Stimulated activated naive CD4-positive, alpha-beta T cell treated with Interleukin-2 at 50 U/mL for 16 hours (primary cell): ENCODE results near the gene CDKL5.
A peak's percentile ranks its signal among the peaks of the same experiment; 100 is the strongest.

Experiments
- DNase-seq: peaks from one replicate; lab custom pipeline; 2025; lab: John Stamatoyannopoulos, UW

The CDKL5 gene

DNA sequence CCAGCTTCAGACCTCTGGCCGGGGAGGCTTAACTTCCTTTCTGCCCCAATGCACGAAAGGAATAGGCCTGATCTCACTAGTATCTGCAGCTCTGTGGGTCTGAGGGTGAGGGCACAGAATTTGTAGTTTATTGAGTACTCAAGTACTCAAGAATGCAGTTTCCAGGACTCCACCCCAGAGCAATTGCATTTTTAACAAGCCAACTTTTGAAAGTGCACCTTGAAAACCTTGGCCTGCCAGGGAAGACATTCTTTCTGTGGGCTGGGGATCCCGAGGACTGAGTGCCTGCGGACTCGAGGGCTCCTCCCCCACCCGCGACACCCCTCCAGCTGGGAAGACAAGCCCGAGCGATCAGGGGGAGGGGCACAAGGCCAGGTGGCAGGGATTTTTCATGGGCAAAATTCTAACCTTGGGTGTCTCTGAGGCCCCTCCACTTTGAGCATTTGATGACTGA, 224.1 kb downstream of the CDKL5 start:
- no peak for DNase-seq

DNA sequence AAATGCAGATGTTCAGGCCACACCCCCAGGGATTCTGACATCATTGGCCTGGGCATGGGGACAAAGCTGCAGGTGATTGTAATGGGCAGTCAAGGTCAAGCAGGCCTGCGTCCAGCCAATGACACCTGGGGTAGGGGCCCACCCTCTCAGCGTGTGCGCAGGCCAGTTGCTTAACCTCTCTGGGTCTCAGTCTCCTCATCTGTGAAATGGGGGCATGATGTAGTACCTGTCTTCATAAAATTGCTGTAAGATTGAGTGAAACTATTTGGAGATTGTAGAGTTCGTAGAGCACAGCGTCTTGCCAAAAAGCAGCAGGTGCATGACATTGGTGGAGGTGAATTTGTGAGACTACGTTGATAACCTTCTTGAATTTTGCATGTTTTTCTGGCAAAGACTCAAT, 225.3 kb downstream of the CDKL5 start:
- DNase-seq, result no peak

DNA sequence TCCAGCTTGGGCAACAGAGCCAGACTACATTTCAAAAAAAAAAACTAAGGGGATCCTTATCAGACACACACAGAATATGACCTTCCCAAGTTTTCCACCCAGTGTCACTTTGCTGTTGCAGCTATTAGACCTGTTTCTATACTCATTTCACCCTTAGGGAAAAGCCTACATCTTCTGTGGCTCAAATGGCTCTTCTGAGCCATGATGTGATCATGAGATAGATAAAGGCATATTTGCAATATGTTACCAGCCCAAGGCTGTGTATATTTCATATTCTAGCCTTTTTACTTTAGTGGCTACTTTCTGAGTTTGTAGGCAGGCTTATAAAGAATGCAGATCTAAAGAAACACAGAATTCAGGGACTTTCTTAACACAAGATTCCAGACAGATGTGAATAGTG, 227.2 kb downstream of the CDKL5 start:
- DNase-seq, result no peak

DNA sequence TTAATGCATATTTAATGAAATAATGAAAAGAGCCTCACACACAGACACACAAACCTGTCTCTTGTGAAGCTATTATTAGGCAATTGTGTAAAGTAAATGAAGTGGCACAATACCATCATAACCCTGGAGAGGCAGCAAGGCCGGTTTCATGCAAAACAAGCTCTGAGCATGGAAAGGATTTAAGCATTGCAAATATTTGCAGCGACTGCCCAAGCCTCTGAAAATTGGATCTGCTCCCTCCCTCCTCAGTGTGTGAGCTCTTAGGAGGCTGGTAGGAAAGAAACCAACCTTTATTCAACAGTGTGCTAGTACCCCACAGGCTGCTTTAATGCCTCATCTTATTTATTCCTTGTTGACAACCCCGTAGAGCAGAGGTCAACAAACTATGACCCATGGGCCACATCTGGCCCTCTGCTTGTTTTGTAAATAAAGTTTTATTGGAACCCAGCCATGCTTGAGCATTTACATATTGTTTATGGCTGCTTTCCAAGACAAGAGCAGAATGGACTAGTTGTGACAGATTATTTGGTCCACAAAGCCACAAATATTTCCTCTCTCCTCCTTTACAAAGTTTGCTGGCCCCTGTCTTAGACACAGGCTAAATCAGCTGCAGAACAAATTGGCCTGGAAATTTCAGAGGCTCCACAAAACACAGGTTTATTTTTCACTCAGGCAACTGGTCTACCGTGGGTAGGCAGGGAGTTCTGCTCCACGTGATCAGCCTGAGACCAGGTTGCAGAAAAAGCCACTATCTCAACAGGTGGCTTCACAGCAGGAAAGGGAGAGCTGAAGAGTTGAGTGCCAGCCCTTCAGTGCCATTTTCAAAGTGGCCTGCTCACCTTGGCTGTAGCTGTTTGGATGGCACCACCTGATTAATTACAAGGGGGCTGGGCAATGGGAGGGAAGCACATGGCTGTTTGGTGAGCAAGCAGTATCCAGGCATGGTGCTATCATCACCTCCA, 229.7 kb downstream of the CDKL5 start:
- no peak for DNase-seq

DNA sequence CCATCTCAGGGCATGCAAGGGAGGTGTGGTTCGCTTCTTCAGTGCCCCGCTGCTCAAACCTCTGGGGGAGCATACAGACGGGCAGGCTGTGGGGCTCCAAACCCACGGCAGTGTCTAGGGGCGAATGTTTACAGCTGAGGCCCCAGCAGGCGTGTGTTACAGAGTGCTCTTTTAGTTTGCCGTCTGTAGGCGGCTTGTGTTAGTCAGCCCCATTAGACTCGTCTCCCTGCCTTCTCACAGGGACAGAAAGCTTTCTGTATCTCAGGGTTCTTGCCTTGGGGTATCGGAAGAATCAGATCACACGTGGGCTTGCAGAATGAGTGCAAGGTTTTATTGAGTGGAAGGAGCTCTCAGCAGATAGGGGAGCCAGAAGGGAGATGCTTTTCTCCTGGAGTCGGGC, 235.9 kb downstream of the CDKL5 start:
- no peak for DNase-seq

DNA sequence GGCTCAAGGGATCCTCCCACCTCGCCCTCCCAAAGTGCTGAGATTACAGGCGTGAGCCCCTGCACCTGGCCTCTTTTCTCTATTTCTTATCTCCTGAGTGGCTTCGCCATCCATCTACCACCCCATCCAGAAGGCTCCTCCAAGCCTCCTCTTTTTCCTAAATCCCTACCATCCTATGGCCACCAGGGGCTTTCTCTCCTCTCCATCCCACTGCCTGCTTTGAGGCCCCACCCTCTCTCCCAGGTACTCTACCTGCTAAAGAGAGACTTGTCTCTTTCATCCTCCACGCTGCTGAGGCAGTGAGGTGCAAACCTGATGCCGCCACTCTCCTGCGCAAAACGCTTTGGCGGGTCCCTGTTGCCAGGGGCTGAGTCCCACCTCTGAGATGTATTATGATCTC, 239.5 kb downstream of the CDKL5 start:
- DNase-seq, result no peak

DNA sequence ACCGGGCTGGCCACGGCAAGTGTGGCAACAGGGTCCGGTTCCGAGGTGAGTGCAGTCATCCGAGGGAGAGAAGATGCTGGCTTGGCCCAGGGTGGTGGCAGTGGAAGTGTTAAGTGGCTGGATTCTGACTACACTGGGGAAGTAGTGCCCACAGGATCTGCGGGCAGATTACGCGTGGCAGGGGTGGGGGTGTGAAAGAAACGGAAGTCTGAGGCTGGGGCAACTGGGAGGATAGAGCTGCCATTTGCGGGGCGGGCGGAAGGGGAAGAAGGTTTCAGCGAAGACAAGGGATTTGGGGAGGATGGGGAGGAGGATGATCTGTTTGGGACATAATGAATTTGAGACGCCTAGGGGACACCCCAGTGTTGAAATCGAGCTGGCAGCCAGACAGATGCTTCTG, 241.2 kb downstream of the CDKL5 start:
- no peak for DNase-seq

DNA sequence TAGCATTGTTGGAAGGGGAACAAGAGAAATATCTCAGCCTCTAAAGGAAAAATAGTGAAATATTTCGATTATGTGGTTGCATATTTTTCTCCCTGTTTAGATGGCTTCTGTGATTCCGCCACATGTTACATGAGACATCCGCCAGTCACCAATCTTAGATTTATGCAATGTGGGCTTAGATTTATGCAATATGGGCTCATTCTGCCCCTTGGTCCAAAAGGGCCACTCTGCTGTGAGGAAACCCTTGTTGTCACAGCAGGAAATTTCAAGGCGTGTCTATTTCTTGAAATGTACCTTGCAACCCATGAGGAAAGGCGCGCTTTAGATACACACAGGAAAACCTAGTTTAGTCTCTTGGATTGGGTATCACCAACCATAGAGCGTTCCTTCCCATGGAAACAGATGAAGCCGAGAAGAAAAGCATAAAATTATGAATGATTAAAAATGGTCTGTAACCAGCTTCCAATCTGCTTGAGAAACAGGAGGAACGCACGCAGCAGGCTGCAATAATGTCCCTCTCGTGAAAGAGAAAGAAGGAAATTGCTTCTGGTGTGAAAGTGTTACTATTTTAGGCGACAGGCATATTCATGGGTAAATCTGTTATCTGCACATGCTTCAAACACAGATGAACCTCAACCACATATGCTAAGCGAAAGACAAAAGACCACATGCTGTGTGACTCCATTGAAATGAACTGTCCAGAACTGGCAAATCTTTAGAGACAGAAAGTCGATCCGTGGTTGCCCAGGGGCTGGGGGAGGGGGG, 242.8 kb downstream of the CDKL5 start:
- DNase-seq, result no peak

DNA sequence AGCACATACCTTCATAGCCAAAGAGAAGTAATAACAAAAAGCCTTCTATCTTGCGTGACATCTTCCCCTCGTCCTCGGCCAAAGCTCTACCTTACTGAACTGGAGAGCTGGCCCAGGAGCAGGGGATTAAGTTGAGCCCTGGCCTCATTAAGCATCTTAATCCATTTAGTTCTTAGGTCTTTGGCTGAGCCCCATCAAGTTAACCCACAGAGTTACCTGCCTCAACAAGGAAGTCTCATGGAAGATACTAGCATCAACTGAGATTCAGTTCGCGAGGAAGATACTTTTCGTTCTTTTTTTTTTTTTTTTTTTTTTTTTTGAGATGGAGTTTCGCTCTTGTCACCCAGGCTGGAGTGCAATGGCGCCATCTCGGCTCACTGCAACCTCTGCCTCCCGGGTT, 246.6 kb downstream of the CDKL5 start, which contains the start of gene RS1:
Gene RS1, minus strand, starts transcription at position 101 of the 400 bp plus-strand sequence. Its CDS starts 40 bp downstream, at position 61.
- DNase-seq, result no peak

DNA sequence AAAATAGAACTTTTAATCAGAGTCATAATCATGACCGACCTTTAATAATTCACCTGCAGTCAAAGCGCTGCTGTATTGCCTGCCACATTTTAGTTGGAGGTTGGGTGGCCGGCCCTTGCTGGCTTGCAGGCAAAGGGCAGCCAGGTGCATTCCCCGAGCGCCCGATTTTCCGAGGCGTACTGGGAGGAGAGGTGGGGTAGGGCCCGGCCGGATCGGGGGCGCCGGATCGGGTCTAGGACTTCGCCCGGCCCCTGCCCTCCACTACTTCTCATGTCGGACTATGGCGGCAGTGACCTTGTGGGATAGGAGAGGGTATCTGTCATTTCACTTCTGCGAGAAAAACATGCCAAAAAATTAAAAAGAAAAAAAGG, 249.0 kb downstream of the CDKL5 start:
- DNase-seq, result no peak

DNA sequence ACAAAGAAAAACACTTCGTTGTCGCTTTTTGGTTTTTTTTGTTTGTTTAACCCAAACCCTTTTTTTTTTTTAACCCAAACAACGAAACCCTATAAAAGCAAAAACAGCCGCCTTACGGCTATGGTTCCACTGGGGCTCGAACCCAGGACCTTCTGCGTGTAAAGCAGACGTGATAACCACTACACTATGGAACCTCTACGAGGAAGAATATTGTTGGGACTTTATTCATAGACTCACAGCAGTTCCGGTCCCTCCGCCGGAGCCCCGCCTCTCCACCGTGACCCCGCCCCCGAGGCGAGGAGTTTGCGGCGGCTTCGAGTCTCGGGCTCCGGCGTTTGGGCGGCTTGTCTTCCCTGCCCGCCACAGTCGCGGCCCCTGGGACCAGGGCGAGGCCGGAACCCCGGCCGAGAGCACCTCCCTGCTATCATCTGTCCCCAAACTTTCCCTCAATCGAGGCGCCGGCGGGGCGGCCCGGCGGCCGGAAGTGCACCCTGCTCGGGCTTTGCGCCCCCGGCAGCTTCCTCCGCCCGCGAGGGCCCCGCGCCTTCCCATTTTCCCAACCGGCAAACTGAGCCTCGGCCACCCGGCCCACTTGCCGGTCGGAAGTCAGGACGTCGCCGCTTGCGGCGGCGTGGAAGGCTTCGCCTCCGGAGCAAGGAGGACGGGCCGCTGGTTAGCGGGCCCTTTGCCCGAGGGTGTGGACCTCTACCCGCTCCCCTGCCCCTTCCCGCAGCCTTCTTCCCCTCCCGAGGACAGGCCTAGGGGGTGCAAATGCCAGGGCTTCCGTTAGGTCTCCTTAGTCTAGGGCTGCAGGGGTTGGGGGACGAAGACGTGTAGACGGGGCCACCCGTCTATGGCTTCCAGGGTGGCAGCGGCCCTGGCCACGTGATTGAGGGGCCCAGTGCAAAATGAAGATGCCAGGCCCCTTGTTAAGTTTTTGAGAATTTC, 249.7 kb downstream of the CDKL5 start:
- peak; percentile 63 for DNase-seq

DNA sequence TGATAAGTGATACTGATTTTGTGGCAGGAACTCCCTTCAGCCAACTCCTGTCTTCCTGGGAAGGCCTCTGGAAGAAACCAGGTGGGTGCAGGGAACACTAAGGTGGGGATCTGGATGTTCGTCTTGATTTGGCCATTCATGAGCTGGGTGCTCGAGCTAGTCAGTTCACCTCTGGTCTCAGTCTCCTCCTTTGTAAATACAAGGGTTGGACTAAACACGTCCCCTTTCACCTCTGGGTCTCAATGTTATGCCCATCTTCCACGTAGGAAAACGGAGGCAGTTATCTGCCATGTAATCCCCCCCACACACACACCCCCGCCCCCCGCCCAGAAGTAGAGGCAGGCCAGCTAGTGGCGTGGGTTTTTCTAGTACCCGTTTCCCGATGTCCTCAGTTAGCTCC, 250.6 kb downstream of the CDKL5 start:
- DNase-seq, result no peak

DNA sequence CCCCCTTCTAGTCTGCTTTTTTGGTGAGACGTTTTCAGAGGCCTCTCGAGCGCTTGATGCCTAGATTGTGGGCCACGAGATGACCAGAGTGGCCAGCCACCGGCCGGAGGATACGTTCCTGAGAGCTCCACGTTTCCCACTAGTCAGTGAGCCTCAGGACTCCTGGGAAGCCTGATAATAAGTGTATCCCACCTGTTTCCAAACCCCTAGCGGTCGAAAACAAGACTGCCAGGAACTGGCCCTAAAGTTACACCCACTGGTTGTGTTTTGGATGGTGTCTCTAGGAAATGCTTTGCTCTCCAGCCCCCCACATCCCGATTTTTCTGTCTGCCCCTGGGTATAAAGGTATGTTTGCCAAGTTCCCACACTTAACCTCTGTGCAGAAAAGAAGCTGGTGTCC, 251.1 kb downstream of the CDKL5 start:
- no peak for DNase-seq

DNA sequence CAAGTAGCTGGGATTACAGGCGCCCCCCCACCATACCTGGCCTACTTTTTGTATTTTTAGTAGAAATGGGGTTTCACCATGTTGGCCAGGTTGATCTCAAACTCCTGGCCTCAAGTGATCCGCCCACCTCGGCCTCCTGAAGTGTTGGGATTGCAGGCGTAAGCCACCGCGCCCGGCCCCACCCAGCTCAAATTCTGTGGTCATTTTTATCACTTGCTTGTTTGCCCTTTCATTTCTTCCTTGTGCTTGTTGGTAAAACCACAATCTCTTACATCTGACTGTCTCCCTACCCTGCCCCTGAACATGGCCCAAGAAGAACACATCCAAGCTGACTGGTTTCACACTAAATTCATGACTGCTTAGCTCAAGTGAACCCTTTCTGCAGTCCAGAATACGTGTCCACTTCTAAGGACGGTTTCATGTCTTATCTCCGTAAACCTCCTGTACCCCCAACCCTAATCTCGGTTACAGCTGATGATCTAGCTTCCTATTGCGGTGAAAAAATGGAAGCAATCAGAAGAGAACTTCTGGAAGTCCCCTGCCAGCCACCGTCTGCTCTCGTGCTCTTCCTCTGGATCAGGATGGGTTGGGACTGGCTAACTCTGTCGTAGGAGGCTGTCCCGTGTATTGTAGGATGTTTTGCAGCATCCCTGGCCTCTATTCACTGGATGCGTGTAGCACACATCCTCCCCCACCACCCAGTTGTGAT, 251.9 kb downstream of the CDKL5 start:
- no peak for DNase-seq

DNA sequence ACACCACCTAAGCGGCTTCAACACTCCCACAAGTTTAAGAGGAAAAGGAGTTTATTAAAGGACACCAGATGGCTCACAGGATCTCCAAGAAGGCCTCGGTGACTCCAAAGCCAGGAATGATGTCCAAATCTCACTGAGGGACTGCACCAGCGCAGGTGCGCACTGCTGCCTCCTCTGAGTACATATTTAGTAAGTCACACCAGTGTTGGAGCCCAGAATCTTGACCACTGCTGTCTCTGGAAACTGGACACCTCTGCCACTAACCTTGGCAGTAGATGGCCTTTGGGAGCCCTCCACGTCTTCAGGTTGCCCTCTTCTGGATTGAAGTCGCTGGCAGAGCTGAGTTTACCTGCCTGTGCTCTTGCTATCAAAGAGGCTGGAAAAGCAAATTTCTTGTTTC, 256.6 kb downstream of the CDKL5 start:
- no peak for DNase-seq

DNA sequence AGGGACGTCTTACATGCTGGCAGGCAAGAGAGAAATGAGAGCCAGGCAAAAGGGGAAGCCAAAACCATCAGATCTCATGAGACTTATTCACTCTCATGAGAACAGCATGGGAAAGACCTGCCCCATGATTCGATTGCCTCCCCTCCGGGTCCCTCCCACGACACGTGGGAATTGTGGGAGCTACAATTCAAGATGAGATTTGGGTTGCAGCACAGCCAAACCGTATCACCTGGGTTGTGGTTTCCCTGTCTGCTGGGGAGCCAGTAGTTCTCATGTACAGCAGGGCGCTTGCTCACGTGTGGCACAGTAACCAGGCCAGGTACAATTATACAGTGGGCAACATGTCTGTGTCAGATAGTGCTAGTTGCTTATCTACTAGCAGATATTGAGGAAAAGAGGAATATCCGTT, 257.6 kb downstream of the CDKL5 start:
- DNase-seq, result no peak

DNA sequence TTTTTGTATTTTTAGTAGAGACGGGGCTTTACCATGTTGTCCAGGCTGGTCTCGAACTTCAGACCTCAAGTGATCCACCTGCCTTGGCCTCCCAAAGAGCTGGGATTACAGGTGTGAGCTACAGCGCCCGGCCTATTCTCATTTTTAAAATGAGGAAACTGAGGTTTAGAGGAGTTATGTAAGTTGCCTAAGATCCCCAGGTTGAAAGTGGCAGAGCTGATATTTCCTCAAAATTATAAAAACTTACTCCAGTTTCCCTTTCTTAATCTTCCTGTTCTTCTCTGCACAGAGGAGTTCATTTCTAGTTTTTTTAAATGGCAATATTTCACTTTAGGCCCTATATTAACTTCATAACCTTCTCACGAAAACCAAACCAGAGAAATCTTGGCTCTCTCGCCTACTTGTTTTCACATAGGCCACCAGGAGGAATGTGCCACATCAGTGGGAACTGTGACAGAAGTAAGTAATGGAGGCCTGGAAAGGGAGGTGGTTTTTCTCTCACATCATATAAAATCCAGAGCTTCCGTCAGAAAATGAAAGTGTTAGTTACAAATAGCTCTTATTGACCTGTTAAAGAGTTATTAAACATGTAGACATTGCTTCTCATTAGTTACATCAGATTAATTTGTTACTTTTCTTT, 262.6 kb downstream of the CDKL5 start:
- no peak for DNase-seq

DNA sequence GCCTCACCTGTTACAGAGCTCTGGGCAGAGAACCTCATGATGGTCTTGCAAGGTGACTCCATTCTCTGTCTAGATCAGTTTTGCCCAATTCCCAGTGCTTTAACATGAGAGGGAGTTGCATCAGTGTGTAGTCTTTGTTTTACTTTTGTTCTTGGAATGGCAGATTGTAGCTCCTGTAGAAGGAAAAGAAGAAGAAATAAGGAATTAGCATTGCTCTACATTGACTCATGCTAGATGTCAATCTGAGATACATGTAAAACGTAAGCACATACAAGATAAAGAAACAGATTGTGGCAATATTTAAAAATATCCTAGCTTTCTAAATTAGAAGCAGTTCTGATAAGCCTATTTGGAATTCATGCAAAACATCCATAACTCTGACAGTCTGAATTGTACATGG, 266.0 kb downstream of the CDKL5 start:
- no peak for DNase-seq

DNA sequence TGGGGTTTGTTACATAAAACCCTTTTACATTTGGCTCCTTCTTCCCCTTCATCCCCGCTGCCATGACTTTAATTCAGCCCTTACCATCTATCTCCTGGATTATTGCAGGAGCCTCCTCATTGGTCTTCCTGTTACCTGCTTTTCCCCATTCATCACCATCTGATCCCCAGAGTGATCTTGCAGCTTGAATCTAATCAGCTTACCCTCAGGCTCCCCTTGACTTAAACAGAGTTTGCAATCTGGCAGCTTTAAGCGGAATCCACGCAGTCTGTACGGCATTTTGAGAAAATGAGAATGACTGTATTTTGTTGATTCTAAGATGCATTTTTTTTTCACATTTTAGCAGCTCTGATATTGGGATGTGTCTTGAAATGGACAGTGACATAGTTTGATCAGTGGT, 267.1 kb downstream of the CDKL5 start:
- DNase-seq, result no peak

DNA sequence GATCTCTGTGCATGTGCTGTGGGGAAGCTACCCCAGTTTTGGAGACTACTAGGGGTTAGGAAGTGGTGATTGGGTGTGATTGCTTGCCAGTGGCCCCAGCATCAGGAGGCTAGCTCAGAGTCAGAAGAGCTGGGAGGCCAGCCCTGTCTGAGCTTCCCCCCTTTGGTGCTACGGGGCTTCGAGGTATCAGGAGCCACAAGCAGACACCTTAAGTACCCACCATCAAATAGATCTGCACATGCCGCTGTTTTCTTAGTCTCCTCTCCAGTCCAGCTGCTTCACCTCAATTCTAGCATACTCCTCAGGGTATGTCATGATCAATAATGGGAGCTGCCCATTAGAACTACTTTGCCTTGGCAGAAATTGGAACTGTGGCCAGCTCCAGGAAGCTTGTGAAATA, 271.2 kb downstream of the CDKL5 start:
- DNase-seq, result no peak
